RWPE2 (cell line): Measurements from ENCODE around the gene HPD.
"Not testable (repeated sequence)": the region's sequence is repeated elsewhere in the genome, so short reads cannot be mapped to it uniquely, and the experiment has no call there.

Experiments used
- ATAC-seq: fragments of 200-7000 bp; cut with Tn5 transposase; 3 replicates; pipeline ENCODE4 v1.9.1; 2021; ENCODE audit warnings: low read depth
- DNase-seq: peaks from one replicate; pipeline ENCODE4 v3.0.0-alpha.2; 2020; ENCODE audit warnings: low spot score
- H3K27ac ChIP-seq: fragments of 450-650 bp; 2 replicates; pipeline ENCODE4 v1.5.1; 2017; ENCODE audit warnings: mild to moderate bottlenecking; ENCODE audit not compliant: poor library complexity, severe bottlenecking
- H3K27me3 ChIP-seq: fragments of 250-450 bp; sonication (Bioruptor Pico); 2 replicates; pipeline ENCODE4 v1.5.1; 2021; ENCODE audit warnings: mild to moderate bottlenecking, moderate library complexity; ENCODE audit not compliant: insufficient read depth, poor library complexity, severe bottlenecking
- H3K36me3 ChIP-seq: fragments of 250-450 bp; sonication (Bioruptor Pico); 2 replicates; pipeline ENCODE4 v1.5.1; 2020; ENCODE audit warnings: low read depth, mild to moderate bottlenecking, moderate library complexity
- H3K4me1 ChIP-seq: fragments of 250-450 bp; sonication (Bioruptor Pico); 2 replicates; pipeline ENCODE4 v1.5.1; 2021; ENCODE audit warnings: mild to moderate bottlenecking, moderate library complexity; ENCODE audit not compliant: insufficient read depth, poor library complexity, severe bottlenecking
- H3K4me3 ChIP-seq: fragments of 250-450 bp; sonication (Bioruptor Pico); 2 replicates; pipeline ENCODE4 v1.5.1; 2021; ENCODE audit warnings: mild to moderate bottlenecking, moderate library complexity; ENCODE audit not compliant: severe bottlenecking
- H3K9me3 ChIP-seq: fragments of 250-450 bp; sonication (Bioruptor Pico); 2 replicates; pipeline ENCODE4 v1.5.1; 2021; ENCODE audit warnings: mild to moderate bottlenecking, moderate library complexity; ENCODE audit not compliant: severe bottlenecking
- CTCF ChIP-seq: fragments of 450-650 bp; IDR thresholded peaks from one replicate; pipeline ENCODE4 v1.5.1; 2017; ENCODE audit warnings: mild to moderate bottlenecking, moderate library complexity; ENCODE audit not compliant: poor library complexity, severe bottlenecking

HPD gene

DNA sequence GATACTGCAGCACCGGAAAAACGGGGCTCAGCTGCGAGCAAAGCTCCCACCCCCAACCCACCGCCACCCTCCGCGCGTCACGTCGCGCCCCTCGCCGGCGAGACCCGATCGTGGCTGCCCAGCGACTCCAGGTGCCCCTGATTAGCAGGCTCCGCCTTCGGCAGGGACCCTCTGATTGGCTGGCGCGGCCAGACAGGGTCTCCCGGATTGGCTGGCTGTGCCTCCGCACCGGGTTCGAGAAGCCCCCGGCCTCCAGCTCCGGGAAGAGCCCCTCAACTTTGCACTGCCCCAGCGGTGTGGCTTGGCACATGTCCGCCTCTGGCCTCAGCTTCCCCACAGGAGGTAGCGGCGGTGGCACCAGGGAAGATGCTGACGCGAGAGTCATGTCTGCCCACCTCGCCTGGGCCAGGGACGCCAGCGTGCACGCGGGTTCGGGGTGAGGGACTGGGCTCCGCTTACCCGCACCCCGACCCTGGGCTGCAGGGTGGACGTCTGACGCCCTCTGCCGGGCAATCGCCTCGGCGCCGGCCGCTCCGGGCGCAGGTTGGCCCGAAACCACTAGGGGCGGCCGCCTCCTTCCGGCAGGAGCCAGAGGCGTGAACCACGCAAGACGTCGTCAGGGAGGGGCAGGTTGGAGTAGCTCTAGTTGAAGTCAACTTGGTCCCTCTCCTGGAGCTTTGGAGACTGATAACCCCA is 64.7 kb downstream of the HPD start:
- Histone ChIP-seq H3K27me3 (no peaks in the 10 kb centered on the region), H3K27ac (peak overlapping the region; percentile 100), H3K9me3 (no peaks in the 10 kb centered on the region), H3K36me3 (peaks cover 7% of the 10 kb centered on the region; the same call in 1 of the 2 replicates), H3K4me1 (peaks cover 32% of the 10 kb centered on the region), H3K4me3 (peak overlapping the region; percentile 45)
- ATAC-seq (peak; percentile 67), DNase-seq (peak; percentile 89)
- peak; percentile 95 for TF ChIP-seq CTCF

DNA sequence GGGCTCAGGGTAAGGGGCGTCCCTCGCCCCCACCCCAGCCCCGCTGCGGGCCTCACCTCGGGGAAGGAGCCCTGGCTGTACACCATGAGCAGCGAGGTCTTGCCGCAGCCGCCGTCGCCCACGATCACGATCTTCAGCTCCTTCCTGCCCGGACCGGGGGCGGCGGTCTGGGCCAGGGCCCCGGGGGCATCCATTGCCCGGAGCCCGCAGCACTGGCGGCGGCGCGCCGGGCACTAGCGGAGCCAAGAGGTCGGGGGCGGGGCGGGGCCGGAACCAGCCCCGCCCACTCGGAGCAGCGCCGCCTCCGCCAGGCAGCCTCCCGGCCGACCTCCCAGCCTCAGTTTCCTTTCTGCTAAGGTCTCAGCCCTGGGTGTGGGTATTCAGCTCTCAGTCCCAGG is 65.2 kb downstream of the HPD start, which contains the start of gene RHOF:
RHOF (minus strand) TSS at position 249 of the 398 bp plus-strand sequence; CDS start at position 194, 55 bp downstream.
- Histone ChIP-seq H3K4me1 (peaks cover 27% of the 10 kb centered on the region), H3K27ac (peak within 1 kb of the TSS; percentile 100), H3K4me3 (peak within 1 kb of the TSS; percentile 45), H3K9me3 (no peaks in the 10 kb centered on the region), H3K36me3 (peaks cover 1% of the 10 kb centered on the region; the same call in 1 of the 2 replicates), H3K27me3 (no peaks in the 10 kb centered on the region)
- TF ChIP-seq CTCF = no peak
- ATAC-seq (peak; percentile 2; the same call in 1 of the 3 replicates), DNase-seq (no peak)

GRCh38 chr12:121792607-121793439 is 65.8 kb downstream of the HPD start:
- ATAC-seq = no peak
- Histone ChIP-seq H3K27ac (peak overlapping the region; percentile 100), H3K4me3 (peak overlapping the region; percentile 45), H3K4me1 (peaks cover 21% of the 10 kb centered on the region), H3K9me3 (no peaks in the 10 kb centered on the region), H3K27me3 (no peaks in the 10 kb centered on the region), H3K36me3 (no peaks in the 10 kb centered on the region)
- no peak for TF ChIP-seq CTCF
- DNase-seq = no peak

GRCh38 chr12:121791671-121792551 is 66.7 kb downstream of the HPD start:
- peak overlapping the region; percentile 45 for H3K4me3 ChIP-seq
- DNase-seq (no peak), ATAC-seq (peak; percentile 28)
- TF ChIP-seq CTCF = no peak
- H3K4me1 ChIP-seq = peaks cover 17% of the 10 kb centered on the region
- peaks cover 6% of the 10 kb centered on the region for H3K36me3 ChIP-seq
- no peaks in the 10 kb centered on the region for H3K27me3 ChIP-seq
- H3K9me3 ChIP-seq = no peaks in the 10 kb centered on the region
- peak overlapping the region; percentile 100 for H3K27ac ChIP-seq

- not testable (repeated sequence) for ATAC-seq, H3K4me3 ChIP-seq
Observed at GRCh38 chr12:121790785-121791184, 67.9 kb downstream of the HPD start.

More at GRCh38 chr12:121790785-121791184, 67.9 kb downstream of the HPD start:
- not testable (repeated sequence) for H3K36me3 ChIP-seq, DNase-seq, H3K9me3 ChIP-seq, H3K27me3 ChIP-seq
- Histone ChIP-seq H3K4me1 (peaks cover 22% of the 10 kb centered on the region), H3K27ac (peak overlapping the region; percentile 100)
